Keratinocyte (primary cell): Measurements from ENCODE around the gene NDUFS2. TPM values are rescaled to one million over a fixed set of nuclear protein-coding genes. Genes with fewer than 3 reads are reported as not detected.
"Not testable (repeated sequence)": the region's sequence is repeated elsewhere in the genome, so short reads cannot be mapped to it uniquely, and the experiment has no call there.

Experiments
- DNase-seq: peaks from one replicate; pipeline ENCODE4 v3.0.0-alpha.2; 2011; ENCODE audit warnings: low read depth, missing footprints, low spot score
- FAIRE-seq: peaks from 2 replicates; lab custom pipeline; 2011; peaks lifted over from hg19 to GRCh38; lab: Jason Lieb, UNC
- H2AFZ ChIP-seq: 2 replicates; pipeline ENCODE4 v1.6.0; 2012; ENCODE audit warnings: low read length, control low read depth, inconsistent platforms; ENCODE audit not compliant: control insufficient read depth
- H3K27ac ChIP-seq: 2 replicates; pipeline ENCODE4 v1.5.1; 2011; ENCODE audit warnings: low read length; ENCODE audit not compliant: control insufficient read depth, insufficient read depth
- H3K27me3 ChIP-seq: 3 replicates; pipeline ENCODE4 v1.6.0; 2011; ENCODE audit warnings: low read length; ENCODE audit not compliant: control insufficient read depth, insufficient read depth; ENCODE audit errors: extremely low read depth
- H3K36me3 ChIP-seq, 2 experiments: 2 replicates in 1 of 2; 3 replicates in 1 of 2; pipeline ENCODE4 v1.5.1; 2011; ENCODE audit warnings: low read length in 2 of 2, mild to moderate bottlenecking in 1 of 2; ENCODE audit not compliant: control insufficient read depth in 2 of 2, insufficient read depth in 2 of 2; ENCODE audit errors: extremely low read depth in 1 of 2
- H3K4me1 ChIP-seq: 3 replicates; pipeline ENCODE4 v1.5.1; 2011; ENCODE audit warnings: low read length; ENCODE audit not compliant: control insufficient read depth, insufficient read depth; ENCODE audit errors: extremely low read depth
- H3K4me2 ChIP-seq: 3 replicates; pipeline ENCODE4 v1.6.0; 2011; ENCODE audit warnings: low read depth, low read length; ENCODE audit not compliant: control insufficient read depth, insufficient read depth; ENCODE audit errors: extremely low read depth
- H3K4me3 ChIP-seq, 3 experiments: fragments of 200-600 bp in 1 of 3; sonication (generic) in 1 of 3; 2 replicates in 2 of 3; 3 replicates in 1 of 3; pipeline ENCODE4 v1.5.1; 2011 to 2016; ENCODE audit warnings: low read length in 3 of 3, mild to moderate bottlenecking in 3 of 3, control low read depth in 2 of 3, inconsistent platforms in 1 of 3, low read depth in 1 of 3, mixed read lengths in 1 of 3, mixed run types in 1 of 3, moderate library complexity in 1 of 3; ENCODE audit not compliant: control insufficient read depth in 2 of 3, insufficient read depth in 2 of 3; ENCODE audit errors: extremely low read depth in 1 of 3
- H3K79me2 ChIP-seq: 2 replicates; pipeline ENCODE4 v1.6.0; 2012; ENCODE audit warnings: low read length; ENCODE audit not compliant: control insufficient read depth, insufficient read depth
- H3K9ac ChIP-seq: 3 replicates; pipeline ENCODE4 v1.6.0; 2011; ENCODE audit warnings: low read length; ENCODE audit not compliant: control insufficient read depth, insufficient read depth; ENCODE audit errors: extremely low read depth
- H3K9me1 ChIP-seq: 3 replicates; pipeline ENCODE4 v1.6.0; 2011; ENCODE audit warnings: low read length; ENCODE audit not compliant: control insufficient read depth, insufficient read depth; ENCODE audit errors: extremely low read depth
- H3K9me3 ChIP-seq: 2 replicates; pipeline ENCODE4 v1.5.1; 2012; ENCODE audit warnings: low read depth, low read length; ENCODE audit not compliant: control insufficient read depth
- H4K20me1 ChIP-seq: 3 replicates; pipeline ENCODE4 v1.6.0; 2011; ENCODE audit warnings: low read length; ENCODE audit not compliant: control insufficient read depth, insufficient read depth; ENCODE audit errors: extremely low read depth
- CTCF ChIP-seq, 3 experiments: IDR thresholded peaks in 1 of 3; conservative IDR thresholded peaks in 1 of 3; optimal IDR thresholded peaks in 1 of 3; 2 replicates in 2 of 3; 3 replicates in 1 of 3; pipeline versions ENCODE3 to v1.5.1; 2011; ENCODE audit warnings: low read length in 3 of 3, mild to moderate bottlenecking in 3 of 3, moderate library complexity in 2 of 3, control low read depth in 1 of 3, inconsistent platforms in 1 of 3; ENCODE audit not compliant: insufficient read depth in 2 of 3; ENCODE audit errors: extremely low read depth in 1 of 3
- EZH2 ChIP-seq: IDR thresholded peaks from one replicate; pipeline ENCODE4 v1.6.1; 2012; ENCODE audit warnings: inconsistent platforms, mild to moderate bottlenecking, low read length, moderate library complexity
- dilution Hi-C: fragments of 300-500 bp; cut with MboI; formaldehyde crosslinking; loops from one replicate; pipeline ENCODE4 v1.7.0; 2020; ENCODE audit warnings: low sequenced_read_pairs; ENCODE audit not compliant: extremely low pct_ligation_motif_present
- polyA plus RNA-seq, 5 experiments: library from polyadenylated mRNA; depleted of rRNA in 3 of 5; stranded (reverse) in 3 of 5; stranded (forward) in 1 of 5; unstranded in 1 of 5; fragments of >200 nt; gene quantifications; 1 replicate in 1 of 5; 2 replicates in 3 of 5; 3 replicates in 1 of 5; pipeline versions ENCODE4 v1.2.1 to v1.2.3, GENCODE V29; 2011 to 2012; ENCODE audit warnings: missing spikeins in 2 of 5, low read depth in 1 of 5, low replicate concordance in 1 of 5

The NDUFS2 gene
- polyA plus RNA-seq, 1 donor (not counting 4 experiments of a cell fraction or from before 2014, with no cell fraction given): 136 TPM

GRCh38 chr1:161223805-161224694 lies 21.9 kb downstream of the NDUFS2 start:
- H3K4me3 ChIP-seq: no peak overlapping the region
- H3K9me3 ChIP-seq: no peaks in the 10 kb centered on the region
- no peaks in the 10 kb centered on the region for H3K27me3 ChIP-seq
- TF ChIP-seq CTCF (optimal IDR thresholded peaks at IDR 0.05 in 1 of 3, IDR thresholded peaks at IDR 0.05 in 1 of 3, conservative IDR thresholded peaks at IDR 0.05 in 1 of 3; ENCODE audit: extremely low read depth in 1 of 3, insufficient read depth in 2 of 3, low read length in 3 of 3) (no peak), EZH2 (no peak)
- no peak overlapping the region for H2AFZ ChIP-seq
- no peak for DNase-seq
- peaks cover 13% of the 10 kb centered on the region for H3K79me2 ChIP-seq
- H3K9me1 ChIP-seq: no peaks in the 10 kb centered on the region
- H3K4me1 ChIP-seq: peaks cover 19% of the 10 kb centered on the region
- no peak overlapping the region for H3K9ac ChIP-seq
- peaks cover 8 to 9% of the 10 kb centered on the region in 2 experiments for H3K36me3 ChIP-seq
- no peak overlapping the region for H3K27ac ChIP-seq
- no peaks in the 10 kb centered on the region for H4K20me1 ChIP-seq
- no peak overlapping the region for H3K4me2 ChIP-seq
- no peak for FAIRE-seq
- dilution Hi-C loops: no loop called here

GRCh38 chr1:161224695-161225087 lies 22.5 kb downstream of the NDUFS2 start:
- H2AFZ ChIP-seq, H3K4me2 ChIP-seq, H3K27me3 ChIP-seq, DNase-seq, H3K9me3 ChIP-seq, H3K9ac ChIP-seq, FAIRE-seq, dilution Hi-C loops, H3K9me1 ChIP-seq, H4K20me1 ChIP-seq, H3K4me3 ChIP-seq, H3K27ac ChIP-seq: not testable (repeated sequence)
- Histone ChIP-seq H3K79me2 (peaks cover 13% of the 10 kb centered on the region), H3K36me3 (peaks cover 8 to 12% of the 10 kb centered on the region in 2 experiments), H3K4me1 (peaks cover 19% of the 10 kb centered on the region)
